Measurements from ENCODE around the gene IGF2BP3.
A peak's percentile ranks its signal among the peaks of the same experiment; 100 is the strongest.

The IGF2BP3 gene

DNA sequence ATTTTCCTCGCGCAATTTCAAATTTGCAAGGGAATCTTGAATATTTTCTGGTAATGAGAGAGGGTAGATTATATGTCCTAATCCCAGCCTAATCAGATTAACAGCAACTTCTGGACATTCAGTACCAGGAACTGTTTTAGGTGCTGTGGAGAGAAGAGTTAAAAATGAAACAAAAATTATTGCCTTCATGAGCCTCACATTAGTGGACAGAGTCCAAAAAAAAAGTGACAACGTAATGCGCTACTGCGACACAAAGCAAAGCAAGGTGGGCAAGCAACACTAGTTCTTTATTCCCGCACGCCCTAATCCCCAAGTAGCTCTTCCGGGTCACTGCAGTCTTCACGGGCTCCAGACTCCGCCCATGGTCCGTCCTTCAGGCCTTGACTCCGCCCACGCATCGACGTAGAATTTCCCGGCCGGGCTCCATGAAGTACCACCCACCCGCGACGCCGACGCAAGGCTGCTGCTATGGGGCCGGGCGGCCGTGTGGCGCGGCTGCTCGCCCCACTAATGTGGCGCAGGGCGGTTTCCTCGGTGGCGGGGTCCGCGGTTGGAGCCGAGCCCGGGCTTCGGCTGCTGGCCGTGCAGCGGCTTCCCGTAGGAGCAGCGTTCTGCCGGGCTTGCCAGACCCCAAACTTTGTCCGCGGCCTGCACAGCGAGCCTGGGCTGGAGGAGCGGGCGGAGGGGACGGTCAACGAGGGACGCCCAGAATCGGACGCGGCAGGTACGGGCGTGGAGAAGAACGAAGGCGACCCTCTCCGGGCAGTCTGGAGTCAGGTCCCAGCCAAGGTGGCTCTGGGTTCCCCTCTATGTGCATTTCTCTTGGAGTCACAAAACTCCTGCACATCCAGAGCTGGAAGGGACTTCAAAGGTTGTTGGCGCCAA, 171.2 kb downstream of the IGF2BP3 start, which contains the start of gene MALSU1:
MALSU1 (plus strand) TSS at position 455 of the 885 bp plus-strand sequence; CDS start at position 469, 14 bp downstream.
- peak; percentile 92 to 97 for DNase-seq (ENCODE audit: low read depth in 1 of 2, low spot score in 1 of 2)

DNA sequence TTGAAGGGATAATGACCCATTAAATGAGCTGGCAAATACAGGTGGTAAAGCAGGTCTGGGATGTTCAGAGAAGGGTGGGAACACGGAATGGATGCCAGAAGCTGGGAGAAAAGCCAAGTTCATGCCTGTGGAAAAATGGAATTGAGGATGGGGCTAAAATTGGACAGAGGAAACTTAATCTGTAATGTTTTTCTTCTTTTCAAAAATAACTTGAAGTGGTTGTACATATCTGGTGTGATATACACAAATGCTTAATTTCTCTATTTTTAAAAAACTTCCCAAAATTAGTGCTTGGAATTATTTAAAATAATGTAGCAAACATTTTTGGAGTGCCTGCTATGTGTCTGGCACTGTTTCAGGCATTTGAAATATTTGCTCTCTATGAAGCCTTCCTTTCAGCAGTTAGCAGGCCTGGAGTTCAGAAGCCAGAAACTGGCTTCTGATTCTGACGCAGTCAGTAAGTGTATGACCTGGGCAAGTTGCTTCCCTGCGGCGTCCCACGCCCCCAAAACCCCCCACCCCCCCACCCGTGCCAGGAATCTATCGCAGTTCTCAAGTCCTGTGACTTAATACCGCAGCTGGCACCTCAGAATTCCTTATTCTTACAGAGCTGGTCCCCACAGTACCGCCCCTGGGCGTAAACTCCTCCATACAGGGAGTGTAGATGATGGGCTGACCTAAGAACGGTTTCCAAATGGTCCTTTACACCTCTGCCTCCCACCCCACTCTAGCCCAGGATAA, 172.0 kb downstream of the IGF2BP3 start:
- no peak for DNase-seq (ENCODE audit: low read depth in 1 of 2, low spot score in 1 of 2)

DNA sequence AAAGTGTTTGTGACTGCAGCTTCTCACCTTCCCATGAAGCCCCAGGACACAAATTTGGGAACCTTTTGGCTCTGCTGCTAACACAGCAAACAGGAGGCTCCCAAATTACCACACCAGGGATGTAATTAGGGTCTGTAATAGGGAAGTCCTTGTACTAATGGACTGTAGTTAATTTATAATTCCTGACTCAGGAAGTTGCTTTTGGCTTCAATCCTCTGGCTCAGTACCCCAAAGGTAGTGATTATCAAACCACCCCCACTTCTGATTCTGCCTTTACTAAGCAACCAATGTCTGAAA, 174.9 kb downstream of the IGF2BP3 start:
- DNase-seq (ENCODE audit: low read depth in 1 of 2, low spot score in 1 of 2): no peak

- no peak for DNase-seq (ENCODE audit: low read depth in 1 of 2, low spot score in 1 of 2)
Observed at GRCh38 chr7:23294549-23295400, 175.5 kb downstream of the IGF2BP3 start.

GRCh38 chr7:23293500-23294073, 176.7 kb downstream of the IGF2BP3 start:
- no peak for DNase-seq (ENCODE audit: low read depth in 1 of 2, low spot score in 1 of 2)

DNA sequence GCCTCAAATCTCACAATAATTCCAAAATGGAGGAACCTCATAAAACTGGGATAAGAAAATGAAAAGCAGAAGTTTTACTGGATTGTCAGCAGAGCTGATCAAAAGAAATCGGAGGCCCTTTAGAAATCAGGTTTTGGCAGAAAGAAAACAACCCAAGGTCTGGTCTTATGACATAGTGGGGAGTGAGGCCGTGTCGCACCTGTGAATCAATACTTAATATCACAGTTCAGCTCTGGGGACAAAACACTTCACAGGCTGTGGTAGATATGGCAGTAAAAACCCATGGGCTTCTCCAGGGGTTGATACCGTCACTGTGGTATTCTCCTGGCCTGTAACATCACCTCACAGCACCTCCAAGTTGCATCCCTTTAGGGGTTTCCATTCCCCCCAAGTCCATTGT, 177.7 kb downstream of the IGF2BP3 start:
- no peak for DNase-seq (ENCODE audit: low read depth in 1 of 2, low spot score in 1 of 2)

GRCh38 chr7:23291957-23292560, 178.2 kb downstream of the IGF2BP3 start:
- no peak for DNase-seq (ENCODE audit: low read depth in 1 of 2, low spot score in 1 of 2)

- no peak for DNase-seq (ENCODE audit: low read depth in 1 of 2, low spot score in 1 of 2)
Observed at GRCh38 chr7:23290993-23291392, 179.3 kb downstream of the IGF2BP3 start.

DNA sequence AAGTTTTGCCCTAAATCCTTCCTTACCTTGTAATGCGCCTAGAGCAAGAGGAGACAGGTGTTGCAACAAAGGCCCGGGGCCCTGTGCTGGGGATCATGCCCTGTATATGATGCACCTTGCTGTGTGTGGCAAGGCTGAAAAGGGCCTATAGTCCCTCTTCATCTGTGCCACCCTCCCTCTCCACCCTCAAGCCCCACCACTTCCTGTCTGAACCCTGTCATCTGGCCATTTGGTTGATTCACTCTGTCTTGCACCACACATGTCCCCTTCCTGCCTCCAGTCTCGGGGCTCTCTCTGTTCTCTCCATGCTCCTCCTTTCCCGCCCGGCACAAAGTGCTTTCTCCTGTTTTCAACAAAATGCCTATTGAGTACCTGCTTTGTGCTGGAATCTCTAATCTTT, 182.7 kb downstream of the IGF2BP3 start:
- no peak for DNase-seq (ENCODE audit: low read depth in 1 of 2, low spot score in 1 of 2)

- DNase-seq (ENCODE audit: low read depth in 1 of 2, low spot score in 1 of 2): no peak
Observed at GRCh38 chr7:23285657-23286646, 184.3 kb downstream of the IGF2BP3 start.

- no peak for DNase-seq (ENCODE audit: low read depth in 1 of 2, low spot score in 1 of 2)
Observed at GRCh38 chr7:23284871-23285270, 185.4 kb downstream of the IGF2BP3 start.

- no peak for DNase-seq (ENCODE audit: low read depth in 1 of 2, low spot score in 1 of 2)
Observed at GRCh38 chr7:23283086-23283485, 187.2 kb downstream of the IGF2BP3 start.

GRCh38 chr7:23279819-23280525, 190.3 kb downstream of the IGF2BP3 start:
- DNase-seq (ENCODE audit: low read depth in 1 of 2, low spot score in 1 of 2): no peak

DNA sequence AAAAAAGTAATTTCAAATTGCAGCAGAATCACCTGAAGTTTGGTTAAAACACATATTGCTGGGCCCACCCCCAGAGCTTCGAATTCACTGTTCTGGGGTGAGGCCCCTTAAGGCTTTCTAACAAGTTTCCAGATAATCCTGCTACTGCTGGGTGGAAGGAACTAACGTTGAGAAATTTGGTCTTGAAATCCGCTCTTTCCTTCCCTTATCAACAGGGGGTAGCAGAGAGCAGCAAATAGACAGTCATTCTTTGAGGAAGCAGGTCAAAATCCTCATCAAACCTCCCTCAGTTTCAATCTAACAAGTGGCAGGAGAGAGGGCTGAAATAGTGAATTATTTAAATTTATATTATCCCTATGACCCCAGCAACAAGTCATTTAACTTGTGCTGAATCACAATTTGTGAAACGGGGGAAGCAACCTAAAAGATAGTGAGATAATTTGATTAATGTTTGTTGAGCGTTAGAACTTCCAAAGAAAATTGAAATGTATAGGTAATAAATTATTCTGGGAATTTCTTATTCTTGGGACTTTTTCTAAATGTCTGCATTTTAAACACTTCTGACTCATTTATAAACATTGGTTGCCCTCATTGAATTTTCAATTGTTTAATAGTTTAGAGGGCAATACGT, 192.8 kb downstream of the IGF2BP3 start:
- peak in 1 of 2 donors; percentile 46 for DNase-seq (ENCODE audit: low read depth in 1 of 2, low spot score in 1 of 2)

GRCh38 chr7:23276947-23277346, 193.3 kb downstream of the IGF2BP3 start:
- no peak for DNase-seq (ENCODE audit: low read depth in 1 of 2, low spot score in 1 of 2)

- no peak for DNase-seq (ENCODE audit: low read depth in 1 of 2, low spot score in 1 of 2)
Observed at GRCh38 chr7:23276376-23276775, 193.9 kb downstream of the IGF2BP3 start.

DNA sequence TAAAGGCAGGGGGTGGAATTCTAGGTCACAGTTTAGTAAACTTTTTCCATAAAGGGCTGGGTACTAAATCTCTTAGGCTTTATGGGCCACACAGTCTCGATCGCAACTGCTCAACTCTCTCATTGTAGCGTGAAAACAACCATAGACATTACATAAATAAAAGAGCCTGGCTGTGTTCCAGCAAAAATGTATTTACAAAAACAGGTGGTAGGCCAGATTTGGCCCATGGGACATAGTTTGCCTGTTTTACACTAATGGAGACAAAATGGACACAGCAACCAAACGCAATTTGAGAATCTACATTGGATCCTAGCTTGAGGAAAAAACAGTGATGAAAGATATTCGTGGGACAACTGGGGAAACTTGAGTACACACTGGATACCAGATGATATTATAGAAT, 194.4 kb downstream of the IGF2BP3 start:
- DNase-seq (ENCODE audit: low read depth in 1 of 2, low spot score in 1 of 2): no peak

DNA sequence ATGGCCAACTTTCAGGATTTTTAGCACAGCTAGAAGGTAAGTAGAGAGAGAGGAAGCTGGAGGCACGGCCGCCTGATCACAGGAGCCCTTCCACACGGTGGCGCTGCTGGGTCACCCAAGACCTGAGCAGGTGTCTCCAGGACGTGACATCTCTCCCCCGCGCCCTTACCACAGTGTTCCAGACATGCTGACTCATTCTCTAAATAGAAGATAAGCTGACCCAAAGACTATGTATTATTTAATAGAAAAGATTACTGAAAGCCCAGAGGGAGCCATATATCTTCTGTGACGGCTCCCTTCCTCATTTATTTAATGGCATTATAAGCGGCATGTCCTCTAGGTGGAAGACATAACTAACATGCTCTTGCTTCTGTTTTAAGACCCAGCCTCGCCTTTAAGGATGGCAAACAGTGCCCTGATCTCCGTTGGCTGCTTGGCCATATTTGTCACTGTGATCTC, 197.1 kb downstream of the IGF2BP3 start:
- DNase-seq (ENCODE audit: low read depth in 1 of 2, low spot score in 1 of 2): peak; percentile 76 to 86
